K562 (cell line): ENCODE measurements around the gene CRTC3. TPM values are rescaled to one million over a fixed set of nuclear protein-coding genes. Genes with fewer than 3 reads are reported as not detected.

Experiments used
- ELF4 ChIP-seq: fragments of 450-650 bp; formaldehyde crosslinking; IDR thresholded peaks from 2 replicates; pipeline ENCODE4 v1.4.0; 2022; ENCODE audit warnings: missing genetic modification characterization
- KLF13 ChIP-seq: fragments of 450-650 bp; IDR thresholded peaks from 2 replicates; pipeline ENCODE4 v1.6.1; 2016; ENCODE audit warnings: missing genetic modification characterization, low read depth, mild to moderate bottlenecking, missing compliant biosample characterization, moderate library complexity, borderline replicate concordance
- MITF ChIP-seq: IDR thresholded peaks from 2 replicates; pipeline ENCODE4 v1.6.1; 2014; ENCODE audit warnings: antibody characterized with exemption
- MTA3 ChIP-seq: fragments of 450-650 bp; formaldehyde crosslinking; IDR thresholded peaks from 2 replicates; pipeline ENCODE4 v1.6.1; 2017; ENCODE audit warnings: mild to moderate bottlenecking, borderline replicate concordance
- ZBTB34 ChIP-seq: fragments of 250-450 bp; sonication (Bioruptor Pico); IDR thresholded peaks from 2 replicates; pipeline ENCODE4 v1.8.0; 2021; ENCODE audit warnings: mild to moderate bottlenecking, moderate library complexity
- ZNF143 ChIP-seq: sonication (generic); formaldehyde crosslinking; IDR thresholded peaks from 2 replicates; pipeline ENCODE4 v1.9.0; 2022; ENCODE audit warnings: mild to moderate bottlenecking, missing genetic modification reagents
- ZNF3 ChIP-seq: fragments of 250-450 bp; sonication (Bioruptor Pico); IDR thresholded peaks from 2 replicates; pipeline ENCODE4 v1.5.0; 2021; ENCODE audit warnings: mild to moderate bottlenecking, moderate library complexity
- polyA plus RNA-seq, 8 experiments: library from polyadenylated mRNA; depleted of rRNA in 4 of 8; stranded (reverse) in 5 of 8; unstranded in 3 of 8; fragments of >200 nt; fragmentation: Nextera tagmentation in 2 of 8; fragmentation: Illumina TruSeq in 1 of 8; extraction: Ambion mirVana in 2 of 8; extraction: Trizol in 1 of 8; gene quantifications; 2 replicates each; pipeline versions ENCODE4 v1.2.1 to v1.2.3, GENCODE V29; 2011 to 2014; ENCODE audit warnings: inconsistent platforms in 1 of 8, missing spikeins in 1 of 8
- total RNA-seq, 7 experiments: library from RNA; depleted of rRNA in 6 of 7; stranded (reverse); fragments of >200 nt in 6 of 7; fragmentation: Illumina TruSeq in 2 of 7; extraction: Trizol in 2 of 7; gene quantifications; 2 replicates each; pipeline versions ENCODE4 v1.2.1 to v1.2.3, GENCODE V29; 2011 to 2021; ENCODE audit warnings: low replicate concordance in 1 of 7
- TF ChIP-seq, protein P1 (sequence below), 2 experiments: IDR thresholded peaks in 1 of 2; conservative IDR thresholded peaks in 1 of 2; 2 replicates each; pipeline ENCODE4 v1.6.1; 2016; ENCODE audit warnings: low read depth in 2 of 2, mild to moderate bottlenecking in 1 of 2, missing compliant biosample characterization in 1 of 2, missing genetic modification characterization in 1 of 2, moderate library complexity in 1 of 2

Gene CRTC3
- total and polyA plus RNA-seq, 9 of the 15 experiments (the other 6 are each of a cell fraction or from before 2014, with no cell fraction given) = 1.2 to 19.0 (median 11.6) TPM

DNA sequence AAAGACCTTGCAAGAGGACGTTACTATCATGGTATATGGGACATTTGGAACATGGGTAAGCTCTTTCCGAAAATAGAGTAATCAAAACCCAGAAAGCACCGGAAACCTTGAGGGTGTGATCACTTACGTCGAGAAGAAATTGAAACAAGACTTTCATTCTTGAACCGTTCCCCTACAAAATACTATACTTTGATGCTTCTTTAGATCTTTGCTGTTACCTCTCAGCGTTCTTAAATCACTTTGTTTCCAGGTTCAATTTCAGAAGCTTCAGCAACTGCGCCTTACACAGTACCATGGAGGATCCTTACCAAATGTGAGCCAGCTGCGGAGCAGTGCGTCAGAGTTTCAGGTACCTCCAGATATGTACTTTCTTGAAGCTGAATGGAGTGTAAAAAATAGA, 10.1 kb downstream of the CRTC3 start (continued):
- TF ChIP-seq ZNF143 (CRISPR knock-in tag) = no peak
- TF ChIP-seq KLF13 (tag) = no peak
- no peak for TF ChIP-seq ZNF3 (CRISPR knock-in tag)
- TF ChIP-seq, protein P1, sequence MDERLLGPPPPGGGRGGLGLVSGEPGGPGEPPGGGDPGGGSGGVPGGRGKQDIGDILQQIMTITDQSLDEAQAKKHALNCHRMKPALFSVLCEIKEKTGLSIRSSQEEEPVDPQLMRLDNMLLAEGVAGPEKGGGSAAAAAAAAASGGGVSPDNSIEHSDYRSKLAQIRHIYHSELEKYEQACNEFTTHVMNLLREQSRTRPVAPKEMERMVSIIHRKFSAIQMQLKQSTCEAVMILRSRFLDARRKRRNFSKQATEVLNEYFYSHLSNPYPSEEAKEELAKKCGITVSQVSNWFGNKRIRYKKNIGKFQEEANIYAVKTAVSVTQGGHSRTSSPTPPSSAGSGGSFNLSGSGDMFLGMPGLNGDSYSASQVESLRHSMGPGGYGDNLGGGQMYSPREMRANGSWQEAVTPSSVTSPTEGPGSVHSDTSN (CRISPR knock-in tag; IDR thresholded peaks at IDR 0.05; ENCODE audit: low read depth) = no peak
- TF ChIP-seq, protein P1 (tag; conservative IDR thresholded peaks at IDR 0.05; ENCODE audit: low read depth) = no peak
- no peak for TF ChIP-seq ELF4
- no peak for TF ChIP-seq MTA3
- no peak for TF ChIP-seq MITF
- TF ChIP-seq ZBTB34 (CRISPR knock-in tag) = no peak
